ENCODE data around the gene PPP6R3.

GRCh38 chr11:68641880-68642279 lies 181.3 kb downstream of the PPP6R3 start:
- TF ChIP-seq RNF2 (IDR thresholded peaks at IDR 0.05; ENCODE audit: borderline replicate concordance, low read depth, low read length, missing control alignments, poor library complexity, severe bottlenecking) (no peak), SP4 (IDR thresholded peaks at IDR 0.05; ENCODE audit: low read length) (no peak), CTCF (IDR thresholded peaks at IDR 0.05; ENCODE audit: control extremely low read depth in 1 of 3, insufficient read depth in 1 of 3, low read depth in 1 of 3, low read length in 3 of 3) (no peak), MAX (IDR thresholded peaks at IDR 0.05) (no peak), JUN (IDR thresholded peaks at IDR 0.05; ENCODE audit: low read depth, low read length) (no peak), POLR2A (IDR thresholded peaks at IDR 0.05; ENCODE audit: control extremely low read depth in 1 of 2, low read depth in 2 of 2, low read length in 2 of 2) (no peak), MAFK (IDR thresholded peaks at IDR 0.05; ENCODE audit: low read depth, low read length) (no peak), TCF12 (IDR thresholded peaks at IDR 0.05; ENCODE audit: low read depth, low read length) (no peak), CEBPB (IDR thresholded peaks at IDR 0.05; ENCODE audit: low read depth, low read length) (no peak), SIN3A (conservative IDR thresholded peaks at IDR 0.05 in 1 of 2, IDR thresholded peaks at IDR 0.05 in 1 of 2; ENCODE audit: low read depth in 1 of 2, low read length in 2 of 2) (no peak), GTF2F1 (IDR thresholded peaks at IDR 0.05; ENCODE audit: borderline replicate concordance, low read depth, low read length) (no peak), CHD2 (IDR thresholded peaks at IDR 0.05; ENCODE audit: low read length) (no peak), EZH2 (IDR thresholded peaks at IDR 0.05; ENCODE audit: low read depth, low read length, severe bottlenecking) (no peak)
